ENCODE measurements around the gene PTGES3.

GRCh38 chr12:56622535-56622934 lies 65.5 kb downstream of the PTGES3 start:
- TF ChIP-seq POLR2A (IDR thresholded peaks at IDR 0.05) (no peak), CTCF (IDR thresholded peaks at IDR 0.05) (no peak)
